Caco-2 (cell line): ENCODE results near the gene LIAS. TPM values are rescaled to one million over a fixed set of nuclear protein-coding genes. Genes with fewer than 3 reads are reported as not detected.

ENCODE experiments used
- BruUV-seq: library from RNA; stranded (reverse); fragments of 400-500 nt; replicated peaks from 2 replicates; lab custom pipeline; 2021; lab: Mats Ljungman, UMichigan
- CTCF ChIA-PET: fragments of 300-600 bp; sonication (Branson Sonifier 250); formaldehyde crosslinking; loops from one replicate; lab custom pipeline; 2022; ENCODE audit warnings: antibody characterized with exemption; lab: Charles Lee
- POLR2A ChIA-PET: fragments of 300-600 bp; sonication (Branson Sonifier 250); formaldehyde crosslinking; loops from one replicate; lab custom pipeline; 2022; ENCODE audit warnings: antibody characterized with exemption; lab: Charles Lee
- DNase-seq, 2 experiments: peaks; one replicate each; pipeline versions ENCODE4 v3.0.0 to v3.0.0-alpha.2; 2020 to 2022
- H3K27me3 ChIP-seq: replicated peaks from 2 replicates; pipeline ENCODE4 v1.6.0; 2011; ENCODE audit warnings: low read length; ENCODE audit not compliant: control insufficient read depth, insufficient read depth
- H3K36me3 ChIP-seq: 2 replicates; pipeline ENCODE4 v1.5.1; 2011; ENCODE audit warnings: low read length; ENCODE audit not compliant: control insufficient read depth, insufficient read depth
- H3K4me1 ChIP-seq: fragments of 250-450 bp; sonication (Bioruptor Pico); 2 replicates; pipeline ENCODE4 v1.5.1; 2020; ENCODE audit warnings: mild to moderate bottlenecking
- H3K4me3 ChIP-seq: 2 replicates; pipeline ENCODE4 v1.5.1; 2011; ENCODE audit warnings: low read depth, mild to moderate bottlenecking, control low read depth, low read length
- H3K9me3 ChIP-seq: fragments of 250-450 bp; sonication (Bioruptor Pico); 2 replicates; pipeline ENCODE4 v1.5.1; 2020; ENCODE audit warnings: mild to moderate bottlenecking, moderate library complexity
- H3K27ac Mint-ChIP-seq: one replicate; pipeline ENCODE4 v1.8.0; 2022; ENCODE audit warnings: mixed read lengths; ENCODE audit not compliant: unreplicated experiment
- H3K27me3 Mint-ChIP-seq: one replicate; pipeline ENCODE4 v1.8.0; 2022; ENCODE audit warnings: mixed read lengths; ENCODE audit not compliant: insufficient read depth, unreplicated experiment
- H3K36me3 Mint-ChIP-seq: one replicate; pipeline ENCODE4 v1.8.0; 2022; ENCODE audit warnings: mild to moderate bottlenecking, mixed read lengths; ENCODE audit not compliant: insufficient read depth, unreplicated experiment
- H3K4me1 Mint-ChIP-seq: one replicate; pipeline ENCODE4 v1.8.0; 2022; ENCODE audit warnings: low read depth, mixed read lengths; ENCODE audit not compliant: unreplicated experiment
- H3K4me3 Mint-ChIP-seq: one replicate; pipeline ENCODE4 v1.8.0; 2022; ENCODE audit warnings: mild to moderate bottlenecking, moderate library complexity, mixed read lengths; ENCODE audit not compliant: unreplicated experiment
- H3K9me3 Mint-ChIP-seq: one replicate; pipeline ENCODE4 v1.8.0; 2022; ENCODE audit warnings: mixed read lengths; ENCODE audit not compliant: unreplicated experiment
- intact Hi-C: fragments of 100-400 bp; cut with micrococcal nuclease; formaldehyde crosslinking; loops from one replicate; pipeline ENCODE4 v1.10.0; 2022; ENCODE audit not compliant: unreplicated experiment
- total RNA-seq: library from RNA; stranded (reverse); gene quantifications from 2 replicates; pipeline ENCODE4 v1.2.3, GENCODE V29; 2022
- TF ChIP-seq, protein P1 (sequence below), 2 experiments: fragments of 200-600 bp in 1 of 2; IDR thresholded peaks; 1 replicate in 1 of 2; 2 replicates in 1 of 2; pipeline versions ENCODE4 v1.5.1 to v1.8.0; 2011 to 2022; ENCODE audit warnings: antibody characterized with exemption in 1 of 2, control low read depth in 1 of 2, inconsistent platforms in 1 of 2, low read depth in 1 of 2, low read length in 1 of 2, mild to moderate bottlenecking in 1 of 2, moderate library complexity in 1 of 2; ENCODE audit not compliant: insufficient read depth in 1 of 2, severe bottlenecking in 1 of 2, unreplicated experiment in 1 of 2

LIAS gene
- total RNA-seq, 1 experiment from 2014 or later: 19.5 TPM

DNA sequence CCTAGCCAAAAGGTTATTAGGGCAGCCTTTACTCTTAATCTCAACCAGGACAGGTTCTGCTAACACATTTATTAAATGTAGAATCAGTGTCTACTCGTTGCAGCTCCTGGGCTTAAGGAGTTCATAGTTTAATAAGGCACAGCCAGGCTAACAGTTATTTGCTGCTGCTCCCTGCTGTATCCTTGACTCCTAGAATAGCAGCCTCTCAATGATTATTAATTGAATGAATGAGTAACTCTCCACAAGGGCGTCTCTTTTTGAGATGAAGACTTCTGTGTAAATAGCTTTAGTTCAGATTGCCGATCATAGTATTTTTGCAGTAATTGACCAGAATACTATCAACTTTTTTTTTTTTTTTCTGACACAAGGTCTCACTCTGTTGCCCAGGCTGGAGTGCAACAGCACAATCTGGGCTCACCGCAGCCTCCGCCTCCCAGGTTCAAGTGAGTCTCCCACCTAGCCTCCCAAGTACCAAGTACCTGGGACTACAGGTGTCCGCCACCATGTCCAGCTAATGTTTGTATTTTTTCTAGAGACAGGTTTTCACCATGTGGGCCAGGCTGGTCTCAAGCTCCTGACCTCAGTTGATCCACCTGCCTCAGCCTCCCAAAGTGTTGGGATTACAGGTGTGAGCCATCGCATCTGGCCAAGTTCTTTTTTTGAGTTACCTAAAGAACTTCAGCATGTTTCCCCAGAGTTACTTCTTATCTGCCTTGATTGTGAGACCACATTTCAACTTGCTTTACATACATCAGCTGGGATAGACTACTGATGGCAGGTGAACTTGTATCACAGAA is 65.5 kb downstream of the LIAS start:
- H3K9me3 ChIP-seq: no peaks in the 10 kb centered on the region
- H3K36me3 ChIP-seq: no peaks in the 10 kb centered on the region
- POLR2A ChIA-PET: no interaction called here
- no peaks in the 10 kb centered on the region for H3K27me3 ChIP-seq
- intact Hi-C loops: no loop called here
- no TSS peak for BruUV-seq
- Mint-ChIP-seq H3K27me3 (no peaks in the 10 kb centered on the region), H3K36me3 (peaks cover 51% of the 10 kb centered on the region), H3K4me3 (peak overlapping the region; percentile 19), H3K27ac (no peak overlapping the region), H3K4me1 (no peaks in the 10 kb centered on the region), H3K9me3 (no peaks in the 10 kb centered on the region)
- CTCF ChIA-PET: interaction anchor here (0.6 kb wide), 1 partner anchor 45 kb away, joined by 3 read pairs; no protein-coding TSS in a partner anchor
- H3K4me1 ChIP-seq: no peaks in the 10 kb centered on the region; the same call in 1 of the 2 replicates
- no peak overlapping the region for H3K4me3 ChIP-seq
- TF ChIP-seq, protein P1, sequence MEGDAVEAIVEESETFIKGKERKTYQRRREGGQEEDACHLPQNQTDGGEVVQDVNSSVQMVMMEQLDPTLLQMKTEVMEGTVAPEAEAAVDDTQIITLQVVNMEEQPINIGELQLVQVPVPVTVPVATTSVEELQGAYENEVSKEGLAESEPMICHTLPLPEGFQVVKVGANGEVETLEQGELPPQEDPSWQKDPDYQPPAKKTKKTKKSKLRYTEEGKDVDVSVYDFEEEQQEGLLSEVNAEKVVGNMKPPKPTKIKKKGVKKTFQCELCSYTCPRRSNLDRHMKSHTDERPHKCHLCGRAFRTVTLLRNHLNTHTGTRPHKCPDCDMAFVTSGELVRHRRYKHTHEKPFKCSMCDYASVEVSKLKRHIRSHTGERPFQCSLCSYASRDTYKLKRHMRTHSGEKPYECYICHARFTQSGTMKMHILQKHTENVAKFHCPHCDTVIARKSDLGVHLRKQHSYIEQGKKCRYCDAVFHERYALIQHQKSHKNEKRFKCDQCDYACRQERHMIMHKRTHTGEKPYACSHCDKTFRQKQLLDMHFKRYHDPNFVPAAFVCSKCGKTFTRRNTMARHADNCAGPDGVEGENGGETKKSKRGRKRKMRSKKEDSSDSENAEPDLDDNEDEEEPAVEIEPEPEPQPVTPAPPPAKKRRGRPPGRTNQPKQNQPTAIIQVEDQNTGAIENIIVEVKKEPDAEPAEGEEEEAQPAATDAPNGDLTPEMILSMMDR (IDR thresholded peaks at IDR 0.05; ENCODE audit: insufficient read depth in 1 of 2, low read depth in 1 of 2, low read length in 1 of 2, severe bottlenecking in 1 of 2, unreplicated experiment in 1 of 2): no peak
- DNase-seq: no peak

DNA sequence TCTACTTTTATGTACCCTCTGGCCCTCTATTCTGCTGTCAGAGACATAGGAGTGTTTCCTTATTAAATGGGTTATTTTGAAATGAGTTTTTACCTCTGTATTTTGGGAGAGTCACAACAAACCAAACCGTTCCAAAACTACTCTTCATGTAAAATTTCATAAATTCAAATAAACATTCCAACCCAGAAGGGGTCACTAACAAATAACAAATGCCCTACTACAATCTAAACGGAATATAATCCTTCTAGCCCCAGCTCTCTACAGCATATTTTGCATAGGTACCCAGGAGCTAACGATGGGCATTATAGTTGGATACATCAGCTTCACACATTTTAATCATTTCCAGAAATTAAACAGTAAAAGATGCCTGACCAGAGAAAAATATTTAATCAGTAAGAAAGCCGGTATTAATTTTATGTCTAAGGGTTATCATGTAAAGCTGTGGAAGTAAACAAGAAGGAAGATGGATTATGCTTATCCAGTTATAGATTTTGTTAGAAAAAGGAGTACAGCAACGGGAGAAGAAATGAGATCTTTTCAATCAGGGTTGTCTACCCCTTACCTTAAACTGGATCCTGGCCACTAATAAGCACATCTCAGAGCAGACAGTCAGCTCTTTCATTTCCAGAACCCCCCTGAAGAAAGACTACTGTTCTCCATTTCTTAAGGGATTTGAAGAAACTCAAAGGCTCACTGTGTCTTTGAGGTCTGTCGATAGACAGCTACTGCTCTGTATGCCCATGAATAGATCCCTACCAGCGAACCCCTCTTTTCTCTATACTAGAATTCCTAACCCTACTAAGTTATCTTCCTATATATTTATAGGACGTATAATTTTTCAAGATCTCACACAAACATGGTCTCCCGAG is 67.2 kb downstream of the LIAS start:
- peaks cover 50% of the 10 kb centered on the region for H3K36me3 Mint-ChIP-seq
- no peak for DNase-seq
- POLR2A ChIA-PET: interaction anchor here (0.8 kb wide), 1 partner anchor 32 kb away, joined by 4 read pairs; no protein-coding TSS in a partner anchor
- no peaks in the 10 kb centered on the region for H3K27me3 Mint-ChIP-seq
- H3K36me3 ChIP-seq: no peaks in the 10 kb centered on the region
- no TSS peak for BruUV-seq
- TF ChIP-seq, protein P1 (IDR thresholded peaks at IDR 0.05; ENCODE audit: insufficient read depth in 1 of 2, low read depth in 1 of 2, low read length in 1 of 2, severe bottlenecking in 1 of 2, unreplicated experiment in 1 of 2): no peak
- CTCF ChIA-PET: interaction anchor here (1.7 kb wide), 1 partner anchor 32 kb away, joined by 10 read pairs; no protein-coding TSS in a partner anchor
- H3K4me1 Mint-ChIP-seq: no peaks in the 10 kb centered on the region
- H3K9me3 ChIP-seq: peaks cover 9% of the 10 kb centered on the region; the same call in 1 of the 2 replicates
- intact Hi-C loops: loop anchor here (2.0 to 5.0 kb wide), 3 partner anchors 57 to 96 kb away; no protein-coding TSS in a partner anchor
- H3K27me3 ChIP-seq: no peaks in the 10 kb centered on the region
- peaks cover 6% of the 10 kb centered on the region for H3K9me3 Mint-ChIP-seq
- peak overlapping the region; percentile 76 for H3K4me3 ChIP-seq
- peak overlapping the region; percentile 98 for H3K4me3 Mint-ChIP-seq
- peak overlapping the region; percentile 96 for H3K27ac Mint-ChIP-seq
- H3K4me1 ChIP-seq: no peaks in the 10 kb centered on the region; the same call in 1 of the 2 replicates
